GM23248 (cell line): ENCODE data around the gene AKT1S1.

ENCODE experiments used
- EZH2 ChIP-seq: fragments of 200-600 bp; sonication (generic); IDR thresholded peaks from 2 replicates; pipeline ENCODE4 v1.6.1; 2018; ENCODE audit warnings: antibody characterized with exemption, mild to moderate bottlenecking; ENCODE audit not compliant: insufficient read depth, poor library complexity, severe bottlenecking
- EZH2phosphoT487 ChIP-seq: fragments of 200-600 bp; sonication (generic); IDR thresholded peaks from 2 replicates; pipeline ENCODE4 v1.6.1; 2018; ENCODE audit warnings: antibody characterized with exemption, moderate library complexity, mild to moderate bottlenecking, low read depth; ENCODE audit not compliant: insufficient read depth

GRCh38 chr19:49855277-49855675 is 21.9 kb downstream of the AKT1S1 start:
- no peak for TF ChIP-seq EZH2phosphoT487
- TF ChIP-seq EZH2, result no peak
